CD4-positive, alpha-beta T cell treated with Interleukin-6 at 100 ng/mL for 8 hours (primary cell): ENCODE data around the gene RNF144B.

Source experiments
- DNase-seq: peaks from one replicate; pipeline ENCODE4 v3.0.0-alpha.2; 2020; ENCODE audit warnings: mixed read lengths, low spot score

Gene RNF144B

DNA sequence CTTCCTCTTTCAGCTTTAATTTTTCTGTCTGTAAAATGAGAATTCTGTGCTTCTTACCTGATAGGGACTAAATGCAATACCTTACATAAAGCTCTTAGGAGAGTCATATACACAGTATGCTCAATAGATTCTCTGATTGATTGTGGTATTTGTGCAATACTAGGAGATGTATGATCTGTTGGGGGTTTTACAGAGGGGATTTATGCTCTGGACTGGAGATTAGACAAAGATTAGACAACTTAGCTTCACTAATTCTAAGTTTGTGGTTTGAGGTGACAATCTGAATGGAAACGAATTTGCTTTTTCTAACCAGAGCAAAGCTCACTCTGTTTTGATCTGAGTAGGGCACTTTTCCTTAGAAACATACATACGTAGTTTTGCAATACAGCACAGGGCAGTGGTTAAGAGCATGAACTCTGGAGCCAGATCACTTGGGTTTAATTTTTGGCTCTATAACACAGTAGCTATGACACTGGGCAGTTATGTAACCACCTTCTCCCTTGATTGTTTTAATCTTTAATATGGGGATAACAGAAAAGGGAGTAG lies 126.2 kb downstream of the RNF144B start:
- no peak for DNase-seq

DNA sequence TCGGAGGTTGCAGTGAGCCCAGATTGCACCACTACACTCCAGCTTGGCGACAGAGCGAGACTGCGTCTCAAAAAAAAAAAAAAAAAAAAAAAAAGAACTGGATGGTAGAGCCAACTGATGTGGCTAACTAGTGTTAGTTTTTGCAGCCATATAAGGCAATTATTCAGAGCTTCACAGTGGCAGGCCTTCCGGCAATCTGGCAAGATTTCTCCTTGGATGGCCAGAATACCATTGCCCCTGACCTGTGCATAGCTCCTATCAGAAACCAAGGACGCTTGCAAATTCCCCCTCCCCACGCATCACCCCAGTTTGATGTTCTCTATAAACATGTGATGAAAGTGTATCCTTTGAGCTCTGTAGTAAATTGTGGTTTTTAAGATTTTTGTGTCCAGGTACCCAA lies 127.0 kb downstream of the RNF144B start:
- no peak for DNase-seq

DNA sequence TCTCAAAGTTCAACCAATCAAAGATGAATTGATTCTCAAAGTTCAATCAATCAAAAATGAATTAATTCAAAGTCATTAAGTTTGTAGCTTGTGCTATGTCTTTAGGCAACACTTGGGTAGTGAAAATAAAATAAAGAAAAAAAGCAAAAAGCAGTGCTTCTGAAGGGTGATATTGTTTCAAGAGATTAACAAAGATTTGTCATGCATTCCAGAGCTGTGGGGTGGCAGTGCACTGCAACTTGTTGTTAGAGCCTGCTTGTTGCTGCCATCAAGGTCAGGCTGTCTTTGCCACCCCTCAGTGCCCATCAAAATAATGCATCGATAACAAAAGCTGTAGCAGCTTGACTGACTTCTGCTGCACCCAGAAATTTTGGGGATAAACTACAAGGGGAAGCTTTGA lies 128.6 kb downstream of the RNF144B start:
- DNase-seq = no peak
